ENCODE measurements around the gene GEMIN4.

The GEMIN4 gene

DNA sequence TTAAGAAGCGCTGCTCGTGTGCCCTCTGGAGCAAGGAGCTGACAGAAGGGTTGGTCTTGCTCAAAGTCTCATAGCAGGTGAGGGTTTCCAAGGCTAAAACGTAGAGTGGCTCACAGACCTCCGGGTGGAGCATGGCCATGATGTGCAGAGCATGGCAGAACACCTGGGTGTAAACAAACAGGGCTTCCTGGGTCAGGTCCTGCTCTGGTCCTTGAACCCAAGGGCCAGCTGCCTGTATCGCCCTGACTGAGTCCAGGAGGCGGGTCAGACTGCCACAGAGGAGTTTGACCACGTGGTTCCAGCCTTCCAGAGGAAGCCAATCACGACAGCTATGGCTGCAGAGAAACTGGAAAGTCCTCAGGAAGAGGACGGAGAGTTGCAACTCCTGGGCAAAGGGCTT, 7.1 kb downstream of the GEMIN4 start:
- DNase-seq, result no peak

DNA sequence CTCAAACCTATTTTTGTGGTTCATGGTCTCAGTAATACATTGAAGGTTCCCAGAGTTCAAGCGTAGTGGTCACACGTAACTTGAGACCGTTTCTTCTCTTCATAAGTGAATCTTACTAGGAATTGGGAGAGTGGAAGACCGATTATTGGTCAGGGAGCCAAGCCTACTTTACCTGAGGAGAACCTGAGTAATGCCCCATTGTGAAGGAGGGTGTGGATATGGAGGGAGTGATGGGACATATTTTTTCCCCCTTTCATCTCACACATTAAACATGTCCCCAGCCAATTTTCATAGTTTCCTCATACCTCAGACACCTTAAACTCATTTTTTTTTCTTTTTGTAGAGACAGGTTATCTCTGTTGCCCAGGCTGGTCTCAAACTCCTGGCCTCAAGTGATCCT, 8.9 kb downstream of the GEMIN4 start:
- DNase-seq, result no peak

DNA sequence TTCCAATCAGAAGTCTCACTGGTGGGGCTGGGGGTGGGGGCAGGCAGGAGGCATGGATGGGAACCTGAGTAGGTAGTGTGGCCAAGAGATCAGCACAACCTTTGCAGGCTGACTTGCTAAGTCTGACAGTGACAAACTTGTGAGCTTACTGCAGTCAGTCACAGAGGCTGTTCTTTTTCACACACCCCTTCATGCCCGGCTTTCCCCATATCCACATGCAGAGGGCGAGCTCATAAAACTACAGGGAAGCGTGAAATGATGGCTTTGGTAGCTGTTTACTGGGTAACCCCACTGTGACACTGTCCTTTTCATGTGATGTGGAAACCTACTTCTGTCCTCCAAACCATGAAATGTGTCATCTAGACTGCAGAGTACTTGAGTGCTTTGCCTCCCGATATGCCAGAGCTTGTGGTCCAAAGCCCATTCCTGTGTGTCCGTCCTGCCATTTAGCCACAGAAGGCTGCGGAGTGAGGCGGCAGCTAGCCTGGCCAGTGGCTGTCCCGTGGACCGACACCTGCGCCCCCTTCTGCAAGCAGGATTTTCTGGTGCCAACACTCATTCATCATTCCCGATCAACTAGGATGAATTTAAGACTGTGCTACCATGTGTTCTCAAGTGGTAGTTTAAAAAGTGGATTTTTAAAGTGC, 9.8 kb downstream of the GEMIN4 start:
- no peak for DNase-seq

DNA sequence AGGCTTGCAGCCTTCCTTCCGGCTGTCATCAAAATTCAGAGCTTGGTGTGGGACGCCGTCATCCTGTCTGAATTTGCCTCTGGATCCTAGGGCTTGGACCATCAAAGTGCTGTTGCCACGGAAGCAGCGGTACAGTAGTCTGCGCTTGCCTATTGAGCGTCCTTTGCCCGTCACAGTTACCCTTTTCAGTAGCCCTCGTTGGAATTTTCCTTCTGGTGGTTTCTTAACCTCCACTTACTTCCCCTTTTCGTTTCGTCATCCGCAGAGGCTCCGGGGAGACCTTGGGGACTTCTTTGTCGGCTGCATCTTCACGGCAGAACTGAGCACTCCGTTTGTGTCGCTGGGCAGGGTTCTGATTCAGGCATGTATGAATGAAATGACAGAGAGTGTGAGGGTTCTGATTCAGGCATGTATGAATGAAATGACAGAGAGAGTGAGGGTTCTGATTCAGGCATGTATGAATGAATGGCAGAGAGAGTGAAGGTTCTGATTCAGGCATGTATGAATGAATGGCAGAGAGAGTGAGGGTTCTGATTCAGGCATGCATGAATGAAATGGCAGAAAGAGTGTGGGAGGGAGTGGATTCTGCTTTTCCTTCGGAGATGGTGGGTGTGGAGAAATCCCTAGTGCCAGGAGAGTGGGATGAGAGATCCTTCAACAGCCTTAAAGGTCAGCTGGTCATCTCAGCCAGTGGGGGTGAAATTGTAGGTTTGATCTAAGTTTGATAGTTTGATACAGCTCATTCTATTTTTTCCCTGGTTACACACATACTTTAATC, 11.6 kb downstream of the GEMIN4 start:
- DNase-seq, result peak in 6 of 56 donors; percentile 3 to 28 (median 7)

DNA sequence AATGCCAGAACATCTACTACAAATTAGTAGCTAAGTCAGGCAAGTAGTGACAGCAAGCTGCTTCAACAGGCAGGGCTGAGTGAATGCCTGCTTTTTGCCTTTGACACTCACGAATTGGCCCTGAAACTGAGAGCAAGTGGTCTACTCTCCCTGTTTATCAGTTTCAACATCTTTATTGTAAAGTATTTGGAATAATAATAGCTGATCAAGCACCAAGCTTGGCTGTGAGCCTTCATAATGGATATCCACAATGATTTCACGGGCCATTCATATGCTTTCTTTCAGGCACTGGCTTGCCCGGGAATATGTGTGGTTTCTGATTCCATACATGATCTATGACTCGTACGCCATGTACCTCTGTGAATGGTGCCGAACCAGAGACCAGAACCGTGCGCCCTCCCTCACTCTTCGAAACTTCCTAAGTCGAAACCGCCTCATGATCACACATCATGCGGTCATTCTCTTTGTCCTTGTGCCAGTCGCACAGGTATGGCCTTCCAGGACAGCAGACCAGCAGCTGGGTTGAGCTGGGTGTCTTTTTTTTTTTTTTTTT, 14.4 kb downstream of the GEMIN4 start:
- no peak for DNase-seq

DNA sequence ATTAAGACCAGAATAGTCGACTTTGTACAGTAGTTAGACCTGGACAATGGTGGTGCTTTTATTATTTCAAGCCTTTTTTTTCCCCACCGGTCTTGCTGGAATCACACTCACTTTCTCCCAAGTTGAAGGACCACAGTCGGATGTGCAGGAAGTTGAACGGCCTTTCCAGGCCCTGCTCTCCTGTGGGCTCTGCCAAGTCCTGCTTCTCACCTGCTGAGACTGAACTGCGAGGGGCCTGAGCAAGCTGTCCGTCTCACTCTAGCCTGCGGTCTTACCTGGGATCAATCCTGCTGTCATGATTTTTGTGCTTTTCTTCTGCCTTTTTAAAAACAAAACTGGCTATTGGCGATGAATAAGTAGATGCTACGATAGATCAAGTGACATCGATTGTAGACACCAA, 18.3 kb downstream of the GEMIN4 start:
- no peak for DNase-seq

DNA sequence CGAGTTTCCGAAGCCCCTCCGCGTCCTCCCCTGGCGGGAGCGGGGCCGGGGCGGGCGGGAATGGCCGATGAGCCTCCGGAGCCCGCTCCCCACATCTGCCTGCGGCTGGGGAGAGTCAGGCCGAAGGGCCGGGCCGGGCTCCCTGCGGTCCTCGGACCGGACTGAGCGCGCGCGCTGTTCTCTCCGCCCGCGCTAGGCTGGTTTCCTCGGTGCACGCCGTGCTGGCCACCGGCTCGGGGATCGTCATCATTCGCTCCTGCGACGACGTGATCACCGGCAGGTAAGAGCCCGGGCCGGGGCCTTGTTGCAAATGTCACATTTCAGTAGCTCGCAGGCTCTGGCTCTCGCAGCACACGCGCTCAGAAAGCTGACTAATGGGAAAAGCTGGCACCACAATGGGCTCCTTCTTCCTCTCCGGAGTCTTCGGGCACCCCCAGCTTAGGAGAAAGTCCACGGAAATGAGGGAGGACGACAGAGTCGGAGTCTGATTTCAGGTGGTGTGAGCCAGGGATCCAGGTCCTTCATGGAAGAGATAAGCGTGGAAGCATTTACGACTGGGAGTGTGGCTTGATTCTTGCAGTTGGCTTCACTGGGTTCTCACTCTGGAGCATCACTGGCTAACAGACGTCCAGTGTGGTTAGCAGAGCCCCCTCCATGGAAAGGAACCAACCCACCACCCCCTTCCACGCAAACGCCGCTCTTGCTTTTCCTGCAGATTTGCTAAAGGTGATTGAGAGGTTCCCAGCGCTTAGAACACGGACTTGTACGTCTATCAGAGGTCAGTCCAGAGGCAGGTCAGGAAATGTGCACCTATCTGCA, 19.0 kb downstream of the GEMIN4 start:
- DNase-seq, result peak in 24 of 56 donors; percentile 6 to 43 (median 24)

DNA sequence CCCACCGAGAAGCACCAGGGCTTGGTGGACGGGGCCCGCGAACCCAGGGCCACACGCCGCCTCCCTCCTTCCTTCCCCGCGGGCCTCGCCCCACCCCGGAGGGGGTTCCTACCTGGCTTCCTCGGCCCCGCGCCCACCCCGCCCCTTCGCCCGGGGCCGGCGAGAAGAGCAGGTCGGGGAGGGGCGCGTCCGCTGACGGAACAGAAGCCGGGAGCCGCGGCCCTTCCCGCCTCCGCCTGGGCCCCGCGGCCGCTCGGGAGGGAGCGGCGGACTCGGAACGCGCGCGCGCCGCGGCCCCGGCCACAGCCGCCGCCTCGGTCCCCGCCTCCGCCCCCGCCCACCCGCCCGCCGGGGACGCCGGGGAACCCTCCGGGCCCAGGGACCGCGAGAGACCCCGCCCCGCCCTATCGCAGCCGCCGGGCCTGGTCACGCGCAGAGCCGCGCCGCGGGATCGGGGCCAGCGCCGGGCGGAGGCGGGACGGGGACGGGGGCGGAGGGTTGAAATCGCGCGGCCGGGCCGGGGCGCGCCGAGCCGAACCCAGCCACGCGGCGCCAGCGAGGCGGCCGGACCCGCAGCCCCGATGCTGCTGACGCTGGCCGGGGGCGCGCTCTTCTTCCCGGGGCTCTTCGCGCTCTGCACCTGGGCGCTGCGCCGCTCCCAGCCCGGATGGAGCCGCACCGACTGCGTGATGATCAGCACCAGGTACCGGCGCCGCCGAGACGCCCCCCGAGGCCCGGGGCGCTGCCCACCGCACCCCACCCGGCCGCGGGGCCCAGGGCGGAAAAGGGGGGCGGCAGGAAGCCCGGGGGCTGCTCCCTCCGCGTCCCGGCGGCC, 19.8 kb downstream of the GEMIN4 start, which contains the start of gene TLCD3A:
Gene TLCD3A (plus strand): TSS at position 530 of the 835 bp plus-strand sequence. CDS start 52 bp downstream, at position 582.
- peak in 35 of 56 donors; percentile 10 to 75 (median 39) for DNase-seq

DNA sequence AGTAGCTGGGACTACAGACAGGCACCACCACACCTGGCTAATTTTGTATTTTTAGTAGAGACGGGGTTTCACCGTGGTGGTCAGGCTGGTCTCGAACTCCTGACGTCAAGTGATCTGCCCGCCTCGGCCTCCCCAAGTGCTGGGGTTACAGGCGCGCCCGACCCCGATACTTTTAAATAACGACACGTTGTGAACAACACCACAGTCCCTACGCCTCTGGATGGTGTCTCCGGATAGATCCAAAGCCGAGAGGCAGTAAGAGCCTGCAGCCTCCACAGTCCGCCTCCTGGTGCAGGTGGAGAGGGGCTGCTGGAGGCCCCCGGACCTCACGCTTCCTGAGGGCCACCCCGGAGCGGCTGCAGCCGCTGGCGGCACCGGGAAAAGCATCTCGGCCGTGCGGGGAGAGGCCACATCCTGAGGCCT, 20.4 kb downstream of the GEMIN4 start:
- peak in 1 of 56 donors; percentile 8 for DNase-seq

DNA sequence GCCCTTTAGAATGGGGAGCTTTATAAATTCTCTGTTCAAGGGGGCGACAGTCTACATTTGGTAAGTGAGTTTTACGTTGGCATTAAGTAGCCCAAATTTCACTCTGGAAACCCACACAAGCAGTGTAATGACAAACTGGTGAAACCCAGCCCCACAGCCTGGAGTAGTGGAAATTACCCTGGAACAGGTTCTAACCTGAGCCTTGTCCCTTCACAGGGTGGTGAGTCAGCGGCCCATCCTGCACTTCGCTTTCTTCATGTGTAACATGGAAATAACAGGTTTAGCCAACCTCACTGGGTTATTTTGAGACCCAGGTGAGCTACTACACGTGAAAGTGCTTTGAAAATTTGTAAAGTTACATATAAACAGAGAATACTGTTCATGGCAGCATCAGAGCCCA, 23.2 kb downstream of the GEMIN4 start:
- DNase-seq, result no peak

DNA sequence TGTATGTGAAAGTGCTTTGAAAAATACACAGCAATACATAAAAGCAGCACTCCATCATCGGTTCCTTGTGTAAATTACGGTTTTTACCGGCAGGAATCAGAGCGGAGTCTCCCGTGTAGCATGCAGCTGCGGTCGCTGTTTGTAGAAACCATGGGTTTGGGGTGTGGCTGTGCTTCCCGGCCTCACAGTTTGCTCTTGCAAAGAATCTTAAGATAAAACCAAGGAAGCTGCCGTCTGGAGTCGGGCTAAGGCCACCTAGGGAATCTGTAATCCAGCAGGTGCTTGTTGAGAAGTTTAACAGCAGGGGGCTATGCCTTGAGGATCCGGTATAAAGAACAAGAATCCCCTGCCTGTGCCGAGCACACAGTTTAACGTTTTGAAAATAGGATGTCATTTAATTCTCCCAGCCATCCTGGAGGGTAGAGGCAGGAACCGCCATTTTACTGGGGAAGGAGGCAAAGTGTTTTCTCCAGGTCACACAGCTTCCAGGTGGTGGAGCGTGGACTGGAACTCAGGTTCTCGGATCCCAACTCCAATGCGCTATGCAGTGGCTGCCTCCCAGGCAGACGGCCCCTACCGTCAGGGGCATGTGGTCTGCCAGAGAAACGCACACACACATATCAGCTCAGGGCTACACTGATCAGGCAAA, 25.7 kb downstream of the GEMIN4 start:
- no peak for DNase-seq

DNA sequence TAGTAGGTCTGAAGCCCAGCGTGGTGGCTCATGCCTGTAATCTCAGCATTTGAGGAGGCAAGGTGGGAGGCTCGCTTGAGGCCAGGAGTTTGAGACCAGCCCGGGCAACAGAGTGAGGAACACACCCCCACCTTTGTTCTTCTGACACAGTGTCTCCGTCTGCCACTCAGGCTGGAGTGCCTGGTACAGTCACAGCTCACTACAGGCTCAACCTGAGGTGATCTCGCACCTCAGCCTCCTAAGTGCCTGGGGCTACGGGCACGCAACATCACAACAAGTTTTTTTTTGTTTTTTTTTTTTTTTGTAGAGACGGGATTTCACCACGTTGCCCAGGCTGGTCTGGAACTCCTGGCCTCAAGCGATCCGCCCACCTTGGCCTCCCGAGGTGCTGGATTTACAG, 26.3 kb downstream of the GEMIN4 start:
- DNase-seq, result no peak

DNA sequence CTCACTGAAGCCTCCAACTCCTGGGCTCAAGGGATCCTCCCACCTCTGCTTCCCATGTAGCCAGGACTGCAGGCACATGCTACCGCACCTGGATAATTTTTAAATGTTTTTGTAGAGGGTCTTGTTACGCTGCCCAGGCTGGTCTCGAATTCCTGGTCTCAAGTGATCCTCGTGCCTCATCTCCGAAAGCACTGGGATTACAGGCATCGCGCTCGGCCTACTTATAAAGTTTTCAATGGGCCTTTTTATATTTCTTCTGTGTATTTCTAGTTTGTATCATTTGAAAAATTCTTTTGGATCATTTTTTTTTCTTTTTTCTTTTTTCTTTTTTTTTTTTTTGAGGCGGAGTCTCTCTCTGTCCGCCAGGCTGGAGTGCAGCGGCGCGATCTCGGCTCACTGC, 27.0 kb downstream of the GEMIN4 start:
- no peak for DNase-seq

DNA sequence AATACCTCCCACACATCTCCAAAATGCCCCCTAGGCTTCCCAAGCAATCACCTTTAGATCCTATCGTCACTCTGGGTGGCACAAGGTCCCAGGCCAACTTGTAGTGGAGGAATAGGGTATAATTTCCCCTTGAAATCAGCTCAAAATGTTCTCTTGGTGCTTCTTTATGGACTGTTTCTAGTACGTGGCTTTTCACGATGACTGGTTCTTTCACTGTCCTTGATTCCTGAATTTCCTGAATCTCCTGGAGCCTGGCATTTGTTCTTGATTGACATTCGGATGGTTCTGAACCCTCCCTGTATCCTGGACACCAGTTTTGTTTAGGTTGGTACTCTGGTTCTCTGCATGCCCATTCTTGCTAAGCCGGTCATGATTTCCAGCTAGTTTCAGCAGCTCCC, 30.5 kb downstream of the GEMIN4 start:
- no peak for DNase-seq

DNA sequence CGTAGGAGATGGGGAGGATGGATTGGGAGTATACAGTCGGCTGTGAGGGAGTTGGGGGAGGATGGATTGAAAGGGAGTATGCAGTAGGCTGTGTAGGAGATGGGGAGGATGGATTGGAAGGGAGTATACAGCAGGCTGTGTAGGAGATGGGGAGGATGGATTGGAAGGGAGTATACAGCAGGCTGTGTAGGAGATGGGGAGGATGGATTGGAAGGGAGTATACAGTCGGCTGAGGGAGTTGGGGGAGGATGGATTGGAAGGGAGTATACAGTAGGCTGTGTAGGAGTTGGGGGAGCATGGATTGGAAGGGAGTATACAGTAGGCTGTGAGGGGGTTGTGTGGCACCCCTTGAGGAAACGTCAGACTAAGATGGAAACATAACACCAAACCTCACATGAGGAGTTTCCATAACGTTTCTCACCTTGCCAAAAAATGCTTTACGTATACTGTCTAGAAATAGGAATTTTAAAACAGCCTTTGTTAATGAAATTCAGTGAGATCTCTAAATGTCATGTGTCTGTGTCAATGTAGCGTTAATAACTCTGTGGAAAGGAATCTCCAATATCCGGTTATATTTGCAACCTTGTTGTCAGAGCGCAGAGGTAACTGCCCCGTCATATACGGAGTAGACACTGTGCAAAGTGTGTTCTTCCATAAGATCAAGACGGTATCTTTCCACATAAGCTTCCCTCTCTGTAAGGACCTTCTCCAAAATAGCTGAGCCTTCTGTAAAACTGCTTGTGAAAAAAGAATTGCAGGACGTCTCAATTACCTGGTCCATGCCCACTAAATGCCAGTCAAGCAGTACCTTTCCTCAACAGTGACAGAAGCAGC, 31.1 kb downstream of the GEMIN4 start:
- DNase-seq, result no peak

DNA sequence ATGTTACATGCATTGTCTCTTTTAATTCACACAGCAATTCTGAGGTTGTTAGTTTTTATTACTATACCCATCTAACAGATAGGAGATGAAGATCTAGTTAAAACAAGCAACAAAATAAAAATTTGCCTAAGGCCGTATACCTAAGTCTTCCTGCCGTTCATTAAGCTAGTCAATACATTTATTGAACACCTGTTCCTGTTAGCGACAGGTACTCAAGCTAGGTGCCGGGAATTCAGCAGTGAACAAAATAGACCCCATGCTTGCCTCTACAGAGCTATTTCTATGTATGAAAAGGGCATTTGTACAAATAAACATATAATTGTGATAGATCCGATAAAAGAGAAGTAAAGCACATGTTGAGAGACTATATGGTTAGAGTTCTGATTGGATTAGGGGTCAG, 34.0 kb downstream of the GEMIN4 start:
- DNase-seq, result no peak

DNA sequence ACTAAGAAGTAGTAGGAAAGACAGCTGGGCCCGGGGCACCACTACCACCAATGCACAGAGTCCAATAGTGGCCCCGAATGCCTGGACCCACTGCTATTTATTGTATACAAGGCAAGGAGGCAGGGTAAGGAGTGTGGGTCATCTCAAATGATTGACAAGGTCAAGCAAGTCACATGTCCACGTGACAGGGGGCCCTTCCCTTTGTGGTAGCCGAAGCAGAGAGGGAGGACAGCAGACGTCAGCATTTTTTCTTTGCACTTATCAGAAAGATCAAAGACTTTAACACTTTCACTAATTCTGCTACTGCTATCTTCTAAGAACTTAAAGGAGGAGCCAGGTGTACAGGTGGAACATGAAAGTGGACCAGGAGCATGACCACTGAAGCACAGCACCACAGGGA, 43.9 kb downstream of the GEMIN4 start:
- DNase-seq, result no peak

DNA sequence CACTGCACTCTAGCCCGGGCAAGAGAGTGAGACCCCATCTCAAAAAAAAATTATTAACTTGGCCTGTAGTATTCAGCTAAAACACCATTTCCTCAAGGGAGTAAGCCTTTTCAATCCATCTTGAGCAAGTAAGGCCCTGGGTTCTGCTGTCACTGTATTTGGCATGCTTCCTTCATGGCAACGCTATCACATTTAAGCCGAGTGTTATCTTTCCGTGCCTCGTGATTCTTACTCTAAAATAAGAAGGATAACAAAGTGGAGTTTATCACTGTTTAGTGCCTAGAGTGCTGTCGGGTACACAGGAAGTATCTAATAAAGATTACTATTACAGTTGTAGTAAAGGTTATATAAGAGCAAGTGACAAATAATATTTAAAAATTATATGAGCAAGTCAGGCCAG, 46.2 kb downstream of the GEMIN4 start:
- no peak for DNase-seq

DNA sequence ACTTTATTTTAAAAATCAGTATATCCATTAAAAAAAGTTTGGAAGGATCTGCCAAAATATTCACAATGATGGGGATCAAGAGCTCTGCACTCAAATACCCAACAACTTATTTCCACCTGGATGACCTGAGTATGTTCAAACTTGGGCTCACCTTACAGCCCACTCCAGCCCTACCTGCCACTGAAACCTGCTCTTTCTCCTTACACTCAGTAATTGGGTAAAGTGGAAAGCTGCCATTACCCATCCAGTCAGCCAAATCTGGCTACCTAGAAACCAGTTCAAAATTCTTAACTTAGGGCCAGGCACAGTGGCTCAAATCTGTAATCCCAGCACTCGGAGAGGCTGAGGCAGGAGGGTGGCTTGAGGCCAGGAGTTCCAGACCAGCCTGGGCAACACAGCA, 47.1 kb downstream of the GEMIN4 start:
- DNase-seq, result no peak
